NCI-H748 (cell line): ENCODE results near the gene C3orf52.

Experiments used
- DNase-seq: peaks from one replicate; lab custom pipeline; 2025; ENCODE audit not compliant: unreplicated experiment; lab: John Stamatoyannopoulos, UW

The C3orf52 gene

DNA sequence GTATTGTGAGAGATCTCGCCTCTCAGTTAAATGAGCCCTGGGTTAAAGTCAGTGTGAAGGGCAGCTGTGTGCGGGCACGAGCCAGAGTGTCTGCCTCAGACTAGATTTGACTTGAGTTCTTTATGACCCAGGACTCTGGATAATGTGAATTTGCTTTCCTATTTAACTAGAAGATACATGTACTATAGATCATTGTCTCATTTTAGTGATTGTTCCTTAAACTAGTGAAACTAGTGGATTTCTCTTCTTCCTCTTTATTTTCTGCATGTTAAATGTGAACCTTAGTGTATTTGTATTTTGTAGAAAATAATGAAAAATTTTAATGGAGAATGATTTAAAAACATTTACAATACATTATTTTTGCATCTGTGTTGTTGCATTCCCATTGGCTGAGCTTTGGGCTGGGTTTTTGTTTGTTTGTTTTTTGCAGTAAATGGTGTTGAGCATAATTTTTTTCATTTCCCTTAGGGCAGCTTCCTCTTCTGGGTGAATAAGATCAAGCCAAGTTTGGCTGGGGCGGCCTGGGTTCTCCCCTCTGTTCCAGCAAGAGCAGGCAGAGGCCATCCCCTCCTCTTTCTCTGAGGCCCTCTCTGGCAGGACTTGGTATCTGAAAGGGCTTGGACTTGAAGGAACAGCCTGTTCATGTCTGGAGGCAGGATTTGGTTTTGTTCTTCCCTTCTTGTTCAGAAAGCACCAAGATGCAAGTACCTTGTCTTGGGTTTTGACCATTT, 31.8 kb downstream of the C3orf52 start:
- DNase-seq: no peak

DNA sequence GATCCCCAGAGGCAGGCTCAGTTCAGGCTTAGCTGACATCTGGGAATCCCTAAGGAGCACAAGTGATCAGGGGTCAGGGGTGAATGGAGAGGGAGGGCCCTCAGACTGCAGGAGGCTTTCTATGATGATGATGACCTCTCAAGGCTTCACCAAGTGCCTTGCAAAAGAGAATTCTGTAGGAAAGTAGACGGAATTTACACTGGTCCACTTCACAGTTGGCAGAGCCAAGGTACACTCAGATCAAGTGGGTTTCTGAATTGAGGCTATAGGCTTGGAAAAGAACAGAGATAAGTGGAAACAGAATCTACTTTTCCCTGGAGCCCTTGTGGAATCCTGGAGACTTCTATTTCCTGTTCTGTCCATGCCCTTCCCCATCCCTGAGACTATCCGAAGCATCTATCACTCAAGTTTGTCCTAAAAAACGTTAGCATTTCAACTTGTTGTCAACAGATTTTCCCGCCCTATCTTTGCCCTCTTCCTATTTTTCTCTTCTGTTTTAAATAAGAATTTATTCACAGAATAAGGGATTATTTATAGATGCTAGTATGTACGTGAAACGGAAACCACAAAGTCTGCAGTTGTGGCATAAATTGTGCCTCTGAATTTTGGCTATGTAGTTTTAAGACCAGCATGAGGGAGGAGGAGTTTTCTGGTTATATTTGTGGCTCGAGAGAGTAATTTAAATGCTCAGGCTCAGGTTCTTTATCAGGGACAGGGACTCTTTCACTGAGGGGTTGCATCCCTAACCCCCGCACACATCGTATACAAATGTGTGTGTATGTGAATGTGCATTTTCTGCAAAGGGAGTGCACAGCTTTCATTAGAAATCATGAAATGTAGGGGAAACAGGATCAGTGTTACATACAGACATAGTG, 34.0 kb downstream of the C3orf52 start:
- no peak for DNase-seq

DNA sequence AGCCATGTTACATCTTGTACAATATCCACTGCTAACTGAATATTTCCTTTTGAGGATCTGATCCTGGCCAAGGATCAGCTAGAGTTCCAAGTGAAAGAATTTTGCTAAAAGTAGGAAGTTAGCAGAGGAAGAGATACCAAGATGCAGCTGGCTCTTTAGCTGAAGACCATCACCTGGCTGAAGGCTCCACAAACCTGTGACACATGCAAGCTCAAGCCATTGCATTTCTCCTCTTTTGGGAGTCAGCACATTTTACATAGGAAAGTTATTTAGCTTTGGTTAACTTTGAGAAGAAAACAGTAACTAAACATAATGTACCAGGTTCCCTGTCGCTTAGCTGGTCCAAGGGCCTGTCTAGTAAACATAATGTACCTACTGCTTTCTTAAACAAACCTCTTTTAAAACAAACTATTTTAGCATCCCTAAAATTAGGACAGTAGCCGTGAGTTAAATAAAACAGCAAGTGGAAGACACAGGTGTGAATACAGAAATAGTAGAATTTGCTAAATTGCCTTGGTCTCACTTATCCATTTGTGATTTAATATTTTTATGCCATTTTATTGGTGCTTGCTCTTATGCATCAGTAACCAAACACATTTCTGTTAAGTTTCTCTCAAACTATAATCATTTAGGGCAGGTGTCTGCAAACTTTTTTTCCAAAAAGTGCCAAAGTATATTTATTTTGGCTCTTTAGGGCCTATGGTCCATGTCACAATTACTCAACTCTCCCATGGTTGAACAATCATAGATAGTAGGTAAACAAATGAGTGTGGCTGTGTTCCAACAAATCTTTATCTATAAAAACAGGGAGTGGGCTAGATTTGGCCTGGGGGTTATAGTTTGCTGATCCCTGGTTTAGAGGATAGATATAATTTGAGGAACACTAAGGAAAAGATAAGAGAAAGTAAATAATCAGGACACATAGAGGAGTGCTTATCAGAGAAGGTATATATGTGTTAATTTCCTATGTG, 35.7 kb downstream of the C3orf52 start:
- peak; percentile 13 for DNase-seq

DNA sequence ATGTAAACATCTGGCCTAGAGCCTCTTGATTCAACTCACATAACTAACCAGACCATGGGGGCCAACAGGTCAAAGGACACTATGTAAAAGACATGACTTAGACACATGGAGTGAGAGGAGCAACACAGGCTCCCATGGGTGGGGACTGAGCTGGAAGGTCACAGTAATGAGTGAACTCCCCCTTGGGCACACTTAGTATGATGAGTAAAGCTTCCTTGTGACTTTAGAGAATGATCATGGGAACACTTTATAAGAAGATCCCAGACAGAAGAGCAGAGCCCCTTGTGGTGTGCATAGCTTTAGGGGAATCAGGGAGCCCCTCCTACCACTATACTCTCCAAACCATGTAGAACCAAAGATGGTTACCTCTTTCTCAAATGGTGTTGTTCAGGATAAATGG, 36.7 kb downstream of the C3orf52 start:
- no peak for DNase-seq

DNA sequence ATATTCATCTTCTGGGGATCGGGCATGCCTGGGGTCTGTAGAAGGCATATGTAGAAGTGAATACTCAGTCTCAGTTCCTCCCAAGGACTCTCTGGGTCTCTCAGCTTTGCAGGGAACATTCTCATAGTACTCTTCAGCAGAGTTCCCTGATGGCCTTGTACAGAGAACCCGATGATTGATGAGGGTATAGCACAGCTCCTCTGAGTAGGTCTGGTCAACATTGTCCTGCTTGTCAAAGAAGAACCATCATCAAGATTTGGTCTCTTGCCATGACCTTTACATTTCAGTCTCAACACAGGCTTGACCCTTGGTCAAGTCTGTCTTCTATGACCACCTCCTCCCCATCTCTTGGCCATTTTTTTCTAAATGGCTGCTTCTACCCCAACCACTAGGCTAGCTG, 37.4 kb downstream of the C3orf52 start:
- no peak for DNase-seq

DNA sequence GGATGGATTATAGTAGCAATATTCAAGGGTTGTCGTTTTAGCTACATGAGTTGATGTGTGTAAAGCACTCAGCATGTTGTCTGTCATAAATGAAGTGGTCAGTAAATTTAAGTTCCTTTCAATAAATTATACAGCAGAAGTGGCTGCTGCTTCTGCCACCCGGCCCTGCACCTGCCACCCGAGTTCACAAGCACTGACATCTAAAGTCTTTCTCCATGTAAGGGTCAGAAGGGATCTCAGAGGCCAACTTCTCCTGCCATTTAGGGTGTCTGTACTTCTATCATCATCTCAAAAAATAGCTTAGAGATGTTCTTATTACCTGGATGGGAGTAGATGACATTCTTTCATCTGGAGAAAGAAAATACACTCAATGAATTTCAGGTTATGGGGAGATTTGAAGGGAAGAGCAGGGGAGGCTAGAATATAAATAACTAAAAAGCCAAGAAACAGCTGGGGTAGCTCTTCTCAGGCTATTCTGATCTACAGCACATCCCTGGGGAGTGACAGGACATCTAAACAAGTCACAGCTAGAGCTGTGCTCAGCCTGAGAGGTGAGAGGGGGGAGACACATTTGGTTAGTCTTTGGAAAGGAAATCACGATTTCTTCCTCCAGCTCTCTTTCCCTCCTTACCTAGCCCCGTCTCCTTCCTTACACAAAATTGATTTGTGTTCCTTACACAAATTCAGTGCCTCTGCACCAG, 38.9 kb downstream of the C3orf52 start:
- DNase-seq: no peak

DNA sequence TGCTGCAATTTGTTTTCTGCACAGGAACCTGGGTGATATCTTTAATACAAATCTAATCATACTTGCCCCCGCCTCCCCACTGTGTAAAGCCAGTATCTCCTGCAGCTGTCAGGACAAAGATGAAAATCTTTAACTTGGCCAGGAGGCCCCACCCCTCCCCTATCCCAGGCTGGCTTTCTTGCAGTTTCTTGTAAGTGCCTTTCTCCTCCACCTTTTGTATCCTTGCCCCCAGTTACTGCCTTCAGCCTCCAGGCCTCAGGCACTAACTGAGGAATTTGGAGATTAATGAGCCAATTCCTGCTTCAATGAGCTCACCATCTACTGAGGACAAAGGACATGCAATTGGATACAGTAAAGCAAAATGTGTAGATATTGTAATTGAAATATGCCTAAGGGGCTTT, 40.3 kb downstream of the C3orf52 start:
- no peak for DNase-seq

DNA sequence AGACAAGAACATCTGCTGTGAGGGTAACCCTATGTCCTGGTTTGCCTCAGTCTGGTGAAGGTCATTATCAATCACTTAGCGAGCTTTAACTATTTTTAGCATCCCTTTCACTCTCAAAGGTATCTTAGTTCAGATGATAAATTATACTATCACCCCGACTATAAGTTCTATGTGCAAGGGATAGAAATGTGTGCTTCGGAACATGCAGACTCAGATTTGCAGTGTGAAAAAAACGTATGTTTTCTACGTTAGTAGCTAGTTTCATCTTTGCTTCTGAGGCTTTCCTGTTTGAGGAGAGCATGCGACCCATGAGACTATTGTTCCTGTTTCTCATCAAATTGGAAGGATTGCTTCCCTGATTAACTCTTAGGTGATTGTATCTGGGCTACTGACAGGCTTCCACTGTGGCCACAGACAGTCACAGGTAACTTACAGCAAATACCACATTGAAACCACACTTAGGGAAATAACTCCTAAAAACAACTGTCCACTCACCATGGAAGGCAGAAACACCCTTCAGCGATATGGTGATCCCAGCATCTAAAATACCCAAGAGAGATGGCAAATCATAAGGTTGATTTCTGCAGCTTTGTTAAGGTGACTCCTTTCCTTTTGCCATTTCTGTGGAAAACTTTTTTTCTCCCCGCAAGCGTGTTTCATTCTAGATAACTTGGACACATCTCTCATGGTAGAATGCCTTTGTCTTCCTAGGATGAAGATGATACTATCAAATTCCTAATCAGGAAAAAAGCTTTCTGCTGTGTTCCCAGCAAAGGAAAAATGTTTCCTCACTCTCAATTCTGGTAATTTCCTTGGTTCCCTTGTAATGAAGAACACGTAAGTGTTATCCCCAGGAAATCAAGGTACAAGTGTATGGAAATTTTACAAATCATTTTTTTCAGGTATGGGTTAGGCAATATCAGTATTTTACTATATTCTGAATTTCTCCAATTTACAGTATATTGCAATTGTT, 41.6 kb downstream of the C3orf52 start:
- DNase-seq: no peak

DNA sequence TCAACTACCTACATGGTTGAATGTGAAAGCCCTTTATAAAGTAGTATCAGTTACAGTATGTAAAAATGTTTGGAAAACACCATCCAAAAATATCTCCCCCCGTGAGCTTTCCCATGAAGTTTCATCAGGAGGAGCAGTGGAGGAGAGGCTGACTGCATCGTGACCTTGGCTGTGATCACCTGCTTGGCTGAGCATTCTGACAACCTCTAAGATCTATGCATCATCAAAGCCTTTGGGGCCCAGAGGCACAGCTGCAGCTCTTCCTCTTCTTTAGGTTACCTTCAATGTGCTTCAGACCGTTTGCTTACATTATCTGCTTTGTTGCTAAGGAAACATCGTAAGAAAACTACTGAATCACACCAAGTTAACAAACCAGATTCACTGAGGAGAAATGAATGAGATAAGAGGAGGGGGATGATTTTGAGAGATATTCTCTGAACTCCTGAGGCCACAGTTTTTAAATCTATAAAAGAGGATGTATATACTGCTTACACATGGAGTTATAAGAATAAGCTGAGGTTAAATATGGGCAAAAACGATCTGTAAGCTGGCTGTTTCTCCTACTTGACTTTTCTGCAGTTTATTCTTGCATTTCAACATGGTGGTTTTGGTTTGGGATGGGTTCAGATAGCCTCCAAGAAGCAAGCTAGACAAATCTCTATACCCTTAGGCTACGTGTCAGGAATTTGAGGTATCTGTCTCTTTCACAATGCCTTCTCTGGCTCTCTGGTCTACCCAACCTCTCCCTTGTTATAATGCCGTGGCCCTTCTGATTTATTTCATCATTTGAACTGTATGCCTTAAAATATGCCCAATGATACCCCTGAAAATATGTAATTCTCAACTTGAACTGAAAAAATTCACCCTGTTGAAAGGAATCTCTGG, 42.9 kb downstream of the C3orf52 start:
- DNase-seq: no peak

DNA sequence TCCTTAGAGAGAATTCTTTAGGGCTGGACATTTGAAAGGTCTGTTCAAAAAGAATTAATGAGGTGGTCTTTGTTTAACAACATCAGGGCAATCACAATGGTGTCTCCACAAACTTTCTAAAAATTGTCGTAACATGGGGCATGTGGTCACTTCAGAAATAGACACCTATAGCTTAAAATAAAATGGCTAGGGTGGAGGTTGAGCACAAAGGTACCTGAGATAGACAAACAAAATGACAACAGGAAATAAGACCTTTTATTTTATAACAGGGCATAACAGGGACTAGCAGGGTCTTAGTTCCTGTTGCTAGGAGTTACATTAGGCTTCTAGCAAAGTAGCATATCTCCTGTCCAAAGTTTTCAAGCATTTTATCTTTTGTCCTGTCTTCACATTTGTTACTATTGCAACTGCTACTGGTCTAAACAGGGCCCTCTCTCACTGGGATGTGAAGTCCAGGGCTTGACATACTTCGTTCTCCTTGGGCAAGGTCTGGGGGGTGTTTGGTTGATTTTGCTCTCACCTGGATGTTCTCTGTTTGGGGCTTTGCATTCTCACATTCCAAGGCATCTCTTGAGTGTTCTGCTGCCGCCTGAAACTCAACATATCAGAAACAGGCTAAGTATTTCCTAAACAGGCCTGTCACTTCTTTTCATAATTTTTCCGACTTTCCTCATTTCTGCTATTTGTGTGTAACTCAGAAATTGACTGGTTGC, 43.9 kb downstream of the C3orf52 start:
- no peak for DNase-seq

DNA sequence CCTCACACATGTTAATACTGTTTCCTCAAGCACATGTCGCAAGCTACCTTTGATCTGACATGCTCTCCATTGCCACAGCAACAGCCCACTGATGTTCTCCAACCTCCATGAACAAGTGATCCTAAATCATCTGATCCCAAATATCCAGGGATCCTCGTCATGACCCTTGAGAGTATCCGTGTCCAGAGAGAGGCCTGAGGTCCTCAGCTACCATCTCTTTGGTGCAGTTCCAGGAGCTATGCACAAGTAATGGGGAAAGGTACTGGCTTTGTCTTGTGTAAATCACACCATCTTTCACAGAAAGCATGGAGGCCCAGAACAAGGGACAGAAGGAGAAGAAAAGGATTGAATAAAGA, 44.4 kb downstream of the C3orf52 start:
- DNase-seq: no peak

DNA sequence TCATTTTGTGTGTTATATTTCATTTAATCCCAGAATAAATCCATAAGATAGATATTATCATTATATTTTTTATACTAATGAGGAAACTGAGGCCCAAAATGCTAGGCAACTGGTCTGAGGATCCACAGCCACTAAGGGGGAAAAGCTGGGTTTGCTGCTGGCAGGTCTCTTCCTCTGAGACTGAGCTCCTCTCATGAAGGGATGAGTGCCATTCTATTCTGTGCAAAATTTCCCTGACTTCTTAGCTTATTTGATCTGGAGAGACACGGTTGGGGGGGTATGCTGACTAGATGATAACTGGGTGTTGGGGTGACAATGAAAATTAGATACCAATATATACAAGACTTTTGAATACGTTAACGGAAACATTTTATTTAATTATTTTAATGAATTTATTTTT, 44.9 kb downstream of the C3orf52 start:
- DNase-seq: no peak

DNA sequence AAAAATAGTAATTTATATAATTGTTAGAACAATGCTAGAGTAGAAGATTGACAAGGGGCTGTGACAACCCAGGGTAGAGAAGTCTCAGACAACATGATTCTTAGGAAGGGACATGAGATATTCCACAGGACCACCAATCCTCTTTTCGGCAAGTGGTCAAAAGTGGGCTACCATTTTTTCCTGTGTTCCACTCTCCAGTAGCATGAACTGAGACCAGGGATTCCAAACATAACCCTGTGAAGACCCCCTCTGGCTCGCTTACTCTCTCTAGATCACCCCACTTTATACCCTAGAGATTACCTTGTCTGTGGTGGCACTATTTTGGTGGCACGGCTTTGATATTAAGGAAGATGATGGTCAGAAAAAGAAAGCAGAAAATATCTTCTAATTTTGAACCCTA, 45.9 kb downstream of the C3orf52 start:
- DNase-seq: no peak

DNA sequence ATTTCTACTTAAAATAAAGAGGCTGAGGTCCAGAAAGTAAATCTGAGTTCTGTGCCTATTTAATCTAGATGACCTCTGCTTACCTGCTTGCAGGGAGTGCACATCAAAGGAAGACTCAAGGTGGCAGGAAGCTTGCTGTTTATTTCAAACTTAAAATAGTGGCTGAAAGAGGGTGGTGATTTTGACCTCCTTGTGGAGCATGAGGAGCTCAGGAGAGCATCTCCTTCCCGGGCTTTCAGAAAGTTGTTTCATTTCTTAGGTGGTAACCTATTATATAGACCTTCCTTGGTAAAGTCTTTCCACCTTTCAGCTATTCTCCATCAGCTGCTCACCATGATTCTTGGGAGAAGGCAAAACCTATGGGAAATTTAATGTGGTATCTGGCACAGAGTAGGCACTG, 46.4 kb downstream of the C3orf52 start:
- DNase-seq: no peak

DNA sequence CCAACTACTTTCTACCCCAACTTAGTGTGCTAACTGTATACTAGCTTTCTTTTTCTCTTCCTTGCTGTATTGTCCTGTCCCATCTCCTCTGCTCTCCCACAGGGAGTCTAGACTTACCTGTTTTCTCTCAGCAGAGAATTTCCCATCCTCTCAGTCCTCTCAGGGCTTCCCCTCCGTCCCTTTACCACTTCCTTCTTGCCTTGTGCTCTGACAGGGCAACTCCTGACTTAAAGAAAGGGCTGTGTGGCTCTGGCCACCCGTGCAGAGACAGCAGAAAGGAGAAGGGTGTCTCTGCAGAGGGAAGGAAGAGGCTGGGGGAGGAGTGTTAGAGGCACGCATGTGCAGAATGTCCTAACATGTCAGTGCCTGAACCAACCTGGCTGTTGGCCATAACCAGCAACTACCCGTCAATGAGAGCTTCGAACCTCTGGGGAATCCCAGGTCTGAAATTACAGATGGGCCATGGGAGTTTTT, 46.8 kb downstream of the C3orf52 start, which contains the start of gene GCSAM:
TSS of gene GCSAM (minus strand) at position 274 of the 474 bp plus-strand sequence. CDS start at position 146, 128 bp downstream.
- DNase-seq: no peak

DNA sequence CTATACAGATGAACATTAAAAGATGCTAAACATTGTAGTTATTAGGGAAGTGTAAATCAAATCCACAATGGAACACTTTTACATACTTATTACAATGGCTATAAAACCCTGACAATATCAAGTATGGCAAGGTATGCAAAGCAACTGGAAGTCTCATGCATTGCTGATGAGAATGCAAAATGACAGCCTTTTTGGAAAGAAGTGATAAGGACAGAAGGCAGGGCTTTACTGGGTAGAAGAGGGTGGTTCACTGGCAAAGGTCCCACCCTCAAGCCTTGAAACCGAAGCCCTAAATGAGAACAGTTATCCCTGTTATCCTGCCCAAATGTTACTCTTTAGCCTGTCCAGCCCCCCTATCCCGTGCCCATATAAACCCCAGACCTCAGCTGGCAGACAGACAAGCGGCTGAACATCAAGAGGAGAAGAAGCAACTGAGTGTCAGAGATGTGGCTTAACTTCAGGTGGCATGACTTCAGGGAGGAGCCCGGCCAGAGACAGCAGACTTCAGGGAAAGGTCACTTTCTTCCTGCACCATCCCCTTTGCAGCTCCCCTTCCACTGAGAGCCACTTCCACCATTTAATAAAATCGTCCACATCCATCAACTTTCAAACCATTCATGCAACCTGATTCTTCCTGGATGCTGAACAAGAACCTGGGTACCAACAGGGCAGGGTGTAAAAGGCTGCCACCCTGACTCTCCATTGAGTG, 47.6 kb downstream of the C3orf52 start:
- no peak for DNase-seq
